ENCODE results near the gene ZNF683. TPM values are rescaled to one million over a fixed set of nuclear protein-coding genes. Genes with fewer than 3 reads are reported as not detected.

ZNF683 gene
- total RNA-seq, 1 donor from 2014 or later = not detected

GRCh38 chr1:26314501-26314900 is 58.0 kb downstream of the ZNF683 start:
- no peak overlapping the region for H3K4me3 Mint-ChIP-seq
- no peaks in the 10 kb centered on the region for H3K36me3 Mint-ChIP-seq
- H3K9me3 Mint-ChIP-seq = no peaks in the 10 kb centered on the region
- H3K27ac Mint-ChIP-seq = no peak overlapping the region
- no peak for DNase-seq (ENCODE audit: extremely low spot score, unreplicated experiment)
- peaks cover 8% of the 10 kb centered on the region for H3K27me3 Mint-ChIP-seq
- no peak for TF ChIP-seq CTCF (conservative IDR thresholded peaks at IDR 0.05)
- peaks cover 18% of the 10 kb centered on the region for H3K4me1 Mint-ChIP-seq (ENCODE audit: unreplicated experiment)

Other genes with a start within 250 kb of the ZNF683 start
- gene FAM110D, start 213.7 kb downstream of the ZNF683 start, total RNA-seq (ENCODE audit: low replicate concordance) = 0.38 and 1.4 TPM in 2 replicates
- gene C1orf232, start 203.8 kb downstream of the ZNF683 start, total RNA-seq (ENCODE audit: low replicate concordance) = 1.0 TPM in 1 of 2 replicates, not detected in the other
- gene ZNF593, start 202.8 kb downstream of the ZNF683 start, total RNA-seq (ENCODE audit: low replicate concordance) = 29.7 and 34.9 TPM in 2 replicates
- not detected in 2 replicates for gene ZNF593OS, start 200.9 kb downstream of the ZNF683 start, total RNA-seq (ENCODE audit: low replicate concordance)
- 16.5 and 50.5 TPM in 2 replicates for gene CNKSR1, start 195.3 kb downstream of the ZNF683 start, total RNA-seq (ENCODE audit: low replicate concordance)
- not detected in 2 replicates for gene CATSPER4, start 182.1 kb downstream of the ZNF683 start, total RNA-seq (ENCODE audit: low replicate concordance)
- gene CEP85, start 138.6 kb downstream of the ZNF683 start, total RNA-seq (ENCODE audit: low replicate concordance) = 15.9 and 26.8 TPM in 2 replicates
- 78.1 and 105 TPM in 2 replicates for gene SH3BGRL3, start 92.7 kb downstream of the ZNF683 start, total RNA-seq (ENCODE audit: low replicate concordance)
- gene UBXN11, start 66.1 kb downstream of the ZNF683 start, total RNA-seq (ENCODE audit: low replicate concordance) = 27.1 and 50.5 TPM in 2 replicates
- gene CD52, start 54.8 kb downstream of the ZNF683 start, total RNA-seq (ENCODE audit: low replicate concordance) = 0.75 and 0.93 TPM in 2 replicates
- gene CRYBG2, start 18.6 kb downstream of the ZNF683 start, total RNA-seq (ENCODE audit: low replicate concordance) = 20.0 and 67.7 TPM in 2 replicates
- gene LIN28A, start 38.1 kb upstream of the ZNF683 start, total RNA-seq (ENCODE audit: low replicate concordance) = 3.1 and 26.2 TPM in 2 replicates
- gene DHDDS, start 59.6 kb upstream of the ZNF683 start, total RNA-seq (ENCODE audit: low replicate concordance) = 46.5 and 68.6 TPM in 2 replicates
- 358 and 559 TPM in 2 replicates for gene HMGN2, start 99.7 kb upstream of the ZNF683 start, total RNA-seq (ENCODE audit: low replicate concordance)
- 27.7 and 31.8 TPM in 2 replicates for gene RPS6KA1, start 157.0 kb upstream of the ZNF683 start, total RNA-seq (ENCODE audit: low replicate concordance)

Data from type B pancreatic cell (in vitro differentiated cells).